H1 (cell line): ENCODE measurements around the gene AGTR2. TPM values are rescaled to one million over a fixed set of nuclear protein-coding genes. Genes with fewer than 3 reads are reported as not detected.

ENCODE experiments used
- CTCF ChIA-PET: fragments of 300-600 bp; sonication (Branson Sonifier 250); formaldehyde crosslinking; loops from one replicate; lab custom pipeline; 2021; ENCODE audit not compliant: partially characterized antibody; lab: Charles Lee
- POLR2A ChIA-PET: fragments of 300-600 bp; sonication (Branson Sonifier 250); formaldehyde crosslinking; loops from one replicate; lab custom pipeline; 2021; ENCODE audit warnings: inconsistent platforms; ENCODE audit not compliant: partially characterized antibody; lab: Charles Lee
- DNase-seq, 2 experiments: peaks; one replicate each; pipeline versions ENCODE4 v3.0.0 to v3.0.0-alpha.2; 2010 to 2022; ENCODE audit warnings: low spot score in 2 of 2, low read depth in 1 of 2, mixed read lengths in 1 of 2
- FAIRE-seq: peaks from 2 replicates; lab custom pipeline; 2011; peaks lifted over from hg19 to GRCh38; lab: Jason Lieb, UNC
- H2AFZ ChIP-seq: 2 replicates; pipeline ENCODE4 v1.8.1; 2012; ENCODE audit warnings: low read length, inconsistent platforms
- H2AK5ac ChIP-seq: 2 replicates; pipeline ENCODE4 v1.6.1; 2013; ENCODE audit warnings: low read depth, low read length
- H2BK120ac ChIP-seq: replicated peaks from 2 replicates; pipeline ENCODE3; 2013; ENCODE audit warnings: low read depth, low read length, inconsistent platforms
- H2BK12ac ChIP-seq: 2 replicates; pipeline ENCODE4 v1.6.1; 2013; ENCODE audit warnings: low read depth, low read length
- H2BK15ac ChIP-seq: 2 replicates; pipeline ENCODE4 v1.6.1; 2013; ENCODE audit warnings: low read length
- H2BK20ac ChIP-seq: 2 replicates; pipeline ENCODE4 v1.6.1; 2013; ENCODE audit warnings: low read length
- H2BK5ac ChIP-seq: 2 replicates; pipeline ENCODE4 v1.6.1; 2013; ENCODE audit warnings: low read depth, low read length
- H3K14ac ChIP-seq: 2 replicates; pipeline ENCODE4 v1.6.1; 2013; ENCODE audit warnings: inconsistent platforms; ENCODE audit not compliant: insufficient read length
- H3K18ac ChIP-seq: 2 replicates; pipeline ENCODE4 v1.6.1; 2013; ENCODE audit warnings: low read length; ENCODE audit errors: extremely low read depth
- H3K23ac ChIP-seq: 2 replicates; pipeline ENCODE4 v1.6.1; 2013; ENCODE audit warnings: inconsistent platforms; ENCODE audit not compliant: insufficient read length
- H3K23me2 ChIP-seq: 2 replicates; pipeline ENCODE4 v1.6.1; 2013; ENCODE audit warnings: low read depth, low read length
- H3K27ac ChIP-seq: 2 replicates; pipeline ENCODE4 v1.6.1; 2011; ENCODE audit warnings: low read depth, low read length, inconsistent platforms
- H3K27me3 ChIP-seq, 4 experiments: replicated peaks in 1 of 4; 1 replicate in 1 of 4; 2 replicates in 3 of 4; pipeline versions ENCODE4 v1.6.1 to v1.8.1; 2011 to 2013; ENCODE audit warnings: low read length in 3 of 4, mild to moderate bottlenecking in 3 of 4, inconsistent platforms in 2 of 4, mixed read lengths in 2 of 4, moderate library complexity in 1 of 4; ENCODE audit not compliant: control insufficient read depth in 3 of 4, insufficient read depth in 3 of 4; ENCODE audit errors: extremely low read depth in 1 of 4
- H3K36me3 ChIP-seq, 4 experiments: 2 replicates each; pipeline versions ENCODE4 v1.6.1 to v1.8.1; 2011 to 2013; ENCODE audit warnings: mild to moderate bottlenecking in 4 of 4, low read length in 3 of 4, moderate library complexity in 2 of 4, control low read depth in 1 of 4, inconsistent platforms in 1 of 4; ENCODE audit not compliant: insufficient read depth in 4 of 4, control insufficient read depth in 2 of 4
- H3K4ac ChIP-seq: replicated peaks from 2 replicates; pipeline ENCODE3; 2013; ENCODE audit warnings: low read length, low read depth, mixed read lengths, inconsistent platforms; ENCODE audit not compliant: insufficient read length
- H3K4me1 ChIP-seq, 4 experiments: replicated peaks in 1 of 4; 1 replicate in 1 of 4; 2 replicates in 3 of 4; pipeline versions ENCODE4 v1.6.1 to v1.8.1; 2011 to 2013; ENCODE audit warnings: low read length in 3 of 4, inconsistent platforms in 2 of 4, mixed read lengths in 1 of 4; ENCODE audit not compliant: insufficient read depth in 4 of 4, control insufficient read depth in 3 of 4
- H3K4me2 ChIP-seq, 2 experiments: 2 replicates each; pipeline versions ENCODE4 v1.6.1 to v1.8.1; 2011 to 2013; ENCODE audit warnings: low read depth in 2 of 2, low read length in 2 of 2, control low read depth in 1 of 2, inconsistent platforms in 1 of 2, mild to moderate bottlenecking in 1 of 2; ENCODE audit not compliant: insufficient read depth in 1 of 2
- H3K4me3 ChIP-seq, 4 experiments: fragments of 200-600, 300-600 bp in 1 of 4; sonication (generic), shearing (Covaris generic), sonication (Bioruptor Twin) in 1 of 4; 2 replicates each; pipeline versions ENCODE4 v1.5.1 to v1.8.1; 2011 to 2016; ENCODE audit warnings: low read length in 4 of 4, low read depth in 3 of 4, control low read depth in 2 of 4, inconsistent platforms in 2 of 4, mild to moderate bottlenecking in 2 of 4, mixed read lengths in 1 of 4, moderate library complexity in 1 of 4; ENCODE audit not compliant: insufficient read depth in 2 of 4; ENCODE audit errors: extremely low read depth in 1 of 4
- H3K56ac ChIP-seq: replicated peaks from 2 replicates; pipeline ENCODE3; 2013; ENCODE audit warnings: low read depth, mild to moderate bottlenecking, mixed read lengths, low read length, inconsistent platforms; ENCODE audit not compliant: insufficient read length
- H3K79me1 ChIP-seq: 2 replicates; pipeline ENCODE4 v1.6.1; 2013; ENCODE audit warnings: low read depth, low read length, control low read depth
- H3K79me2 ChIP-seq, 2 experiments: 2 replicates each; pipeline versions ENCODE4 v1.6.1 to v1.8.1; 2012 to 2013; ENCODE audit warnings: low read length in 2 of 2, mild to moderate bottlenecking in 2 of 2, inconsistent platforms in 1 of 2; ENCODE audit not compliant: insufficient read depth in 2 of 2, control insufficient read depth in 1 of 2
- H3K9ac ChIP-seq, 4 experiments: replicated peaks in 1 of 4; 1 replicate in 1 of 4; 2 replicates in 3 of 4; pipeline versions ENCODE4 v1.6.1 to v1.8.1; 2011 to 2013; ENCODE audit warnings: low read depth in 3 of 4, low read length in 3 of 4, control low read depth in 2 of 4, mild to moderate bottlenecking in 2 of 4, moderate library complexity in 2 of 4, inconsistent platforms in 1 of 4; ENCODE audit errors: extremely low read depth in 1 of 4
- H3K9me3 ChIP-seq, 2 experiments: 2 replicates each; pipeline versions ENCODE4 v1.6.1 to v1.8.1; 2012 to 2013; ENCODE audit warnings: mild to moderate bottlenecking in 2 of 2, moderate library complexity in 2 of 2, control low read depth in 1 of 2, inconsistent platforms in 1 of 2, low read depth in 1 of 2, low read length in 1 of 2, mixed read lengths in 1 of 2; ENCODE audit not compliant: insufficient read depth in 2 of 2
- H4K20me1 ChIP-seq, 2 experiments: replicated peaks in 1 of 2; 2 replicates each; pipeline versions ENCODE3 to v1.8.1; 2011 to 2013; ENCODE audit warnings: inconsistent platforms in 2 of 2, low read length in 2 of 2, mild to moderate bottlenecking in 1 of 2; ENCODE audit not compliant: insufficient read depth in 2 of 2, control insufficient read depth in 1 of 2
- H4K5ac ChIP-seq: 2 replicates; pipeline ENCODE4 v1.6.1; 2013; ENCODE audit warnings: low read length, low read depth, mixed read lengths, inconsistent platforms; ENCODE audit not compliant: insufficient read length
- H4K8ac ChIP-seq: 2 replicates; pipeline ENCODE4 v1.8.0; 2013; ENCODE audit warnings: mild to moderate bottlenecking, moderate library complexity, low read length, inconsistent platforms; ENCODE audit not compliant: insufficient read depth; ENCODE audit errors: extremely low read depth
- H4K91ac ChIP-seq: replicated peaks from 2 replicates; pipeline ENCODE3; 2013; ENCODE audit warnings: low read length, mixed read lengths, inconsistent platforms; ENCODE audit not compliant: insufficient read length
- HDAC6 ChIP-seq: IDR thresholded peaks from one replicate; pipeline ENCODE4 v1.7.1; 2012; ENCODE audit warnings: low read depth, mild to moderate bottlenecking, inconsistent platforms, low read length, moderate library complexity
- polyA plus RNA-seq, 7 experiments: library from polyadenylated mRNA; depleted of rRNA in 3 of 7; stranded (reverse) in 5 of 7; unstranded in 2 of 7; fragments of >200 nt in 5 of 7; fragments of 200-250 nt in 2 of 7; gene quantifications; 1 replicate in 5 of 7; 2 replicates in 1 of 7; 4 replicates in 1 of 7; pipeline versions ENCODE4 v1.2.1 to v1.2.3, GENCODE V29; 2011 to 2013; ENCODE audit warnings: missing spikeins in 2 of 7, mixed read lengths in 2 of 7
- total RNA-seq: library from RNA; stranded (reverse); fragmentation: NEBNext Ultra II Directional; extraction: Animal tissue kit (Norgen Biotek cat#: 25700); gene quantifications from 2 replicates; pipeline ENCODE4 v1.2.1, GENCODE V29; 2021
- TF ChIP-seq, protein P1 (sequence below): fragments of 300-600 bp; sonication (generic); IDR thresholded peaks from 2 replicates; pipeline ENCODE4 v1.7.1; 2012; ENCODE audit warnings: low read length, moderate library complexity, mild to moderate bottlenecking, inconsistent platforms; ENCODE audit not compliant: insufficient replicate concordance

The AGTR2 gene
- total and polyA plus RNA-seq, 2 of the 8 experiments (the other 6 are each of a cell fraction or from before 2014, with no cell fraction given), result not detected

- CTCF ChIA-PET, result no interaction called here
- no peaks in the 10 kb centered on the region for H4K20me1 ChIP-seq
- no peaks in the 10 kb centered on the region for H3K23me2 ChIP-seq
- H3K9ac ChIP-seq, result no peak overlapping the region
- H3K9me3 ChIP-seq, result no peaks in the 10 kb centered on the region
- H4K8ac ChIP-seq, result no peak overlapping the region
- H3K14ac ChIP-seq, result no peak overlapping the region
- no peaks in the 10 kb centered on the region for H3K4me1 ChIP-seq
- H2AFZ ChIP-seq, result no peak overlapping the region
- H3K4me2 ChIP-seq, result no peak overlapping the region
- H3K79me2 ChIP-seq, result no peaks in the 10 kb centered on the region
- no peaks in the 10 kb centered on the region for H3K27me3 ChIP-seq
- no peak overlapping the region for H2BK120ac ChIP-seq
- no peak for DNase-seq
- no peak overlapping the region for H2AK5ac ChIP-seq
- FAIRE-seq, result no peak
- H2BK5ac ChIP-seq, result no peak overlapping the region
- no peak overlapping the region for H2BK12ac ChIP-seq
- H2BK15ac ChIP-seq, result no peak overlapping the region
- H3K23ac ChIP-seq, result no peak overlapping the region
- H3K18ac ChIP-seq, result no peak overlapping the region
- H3K27ac ChIP-seq, result no peak overlapping the region
- no peak overlapping the region for H3K4me3 ChIP-seq
- no peak overlapping the region for H2BK20ac ChIP-seq
- H3K56ac ChIP-seq, result no peak overlapping the region
- H4K5ac ChIP-seq, result no peak overlapping the region
- POLR2A ChIA-PET, result no interaction called here
- H3K36me3 ChIP-seq, result no peaks in the 10 kb centered on the region
- H3K79me1 ChIP-seq, result no peaks in the 10 kb centered on the region
- no peak overlapping the region for H3K4ac ChIP-seq
- H4K91ac ChIP-seq, result no peak overlapping the region
- TF ChIP-seq HDAC6, result no peak
- TF ChIP-seq, protein P1, sequence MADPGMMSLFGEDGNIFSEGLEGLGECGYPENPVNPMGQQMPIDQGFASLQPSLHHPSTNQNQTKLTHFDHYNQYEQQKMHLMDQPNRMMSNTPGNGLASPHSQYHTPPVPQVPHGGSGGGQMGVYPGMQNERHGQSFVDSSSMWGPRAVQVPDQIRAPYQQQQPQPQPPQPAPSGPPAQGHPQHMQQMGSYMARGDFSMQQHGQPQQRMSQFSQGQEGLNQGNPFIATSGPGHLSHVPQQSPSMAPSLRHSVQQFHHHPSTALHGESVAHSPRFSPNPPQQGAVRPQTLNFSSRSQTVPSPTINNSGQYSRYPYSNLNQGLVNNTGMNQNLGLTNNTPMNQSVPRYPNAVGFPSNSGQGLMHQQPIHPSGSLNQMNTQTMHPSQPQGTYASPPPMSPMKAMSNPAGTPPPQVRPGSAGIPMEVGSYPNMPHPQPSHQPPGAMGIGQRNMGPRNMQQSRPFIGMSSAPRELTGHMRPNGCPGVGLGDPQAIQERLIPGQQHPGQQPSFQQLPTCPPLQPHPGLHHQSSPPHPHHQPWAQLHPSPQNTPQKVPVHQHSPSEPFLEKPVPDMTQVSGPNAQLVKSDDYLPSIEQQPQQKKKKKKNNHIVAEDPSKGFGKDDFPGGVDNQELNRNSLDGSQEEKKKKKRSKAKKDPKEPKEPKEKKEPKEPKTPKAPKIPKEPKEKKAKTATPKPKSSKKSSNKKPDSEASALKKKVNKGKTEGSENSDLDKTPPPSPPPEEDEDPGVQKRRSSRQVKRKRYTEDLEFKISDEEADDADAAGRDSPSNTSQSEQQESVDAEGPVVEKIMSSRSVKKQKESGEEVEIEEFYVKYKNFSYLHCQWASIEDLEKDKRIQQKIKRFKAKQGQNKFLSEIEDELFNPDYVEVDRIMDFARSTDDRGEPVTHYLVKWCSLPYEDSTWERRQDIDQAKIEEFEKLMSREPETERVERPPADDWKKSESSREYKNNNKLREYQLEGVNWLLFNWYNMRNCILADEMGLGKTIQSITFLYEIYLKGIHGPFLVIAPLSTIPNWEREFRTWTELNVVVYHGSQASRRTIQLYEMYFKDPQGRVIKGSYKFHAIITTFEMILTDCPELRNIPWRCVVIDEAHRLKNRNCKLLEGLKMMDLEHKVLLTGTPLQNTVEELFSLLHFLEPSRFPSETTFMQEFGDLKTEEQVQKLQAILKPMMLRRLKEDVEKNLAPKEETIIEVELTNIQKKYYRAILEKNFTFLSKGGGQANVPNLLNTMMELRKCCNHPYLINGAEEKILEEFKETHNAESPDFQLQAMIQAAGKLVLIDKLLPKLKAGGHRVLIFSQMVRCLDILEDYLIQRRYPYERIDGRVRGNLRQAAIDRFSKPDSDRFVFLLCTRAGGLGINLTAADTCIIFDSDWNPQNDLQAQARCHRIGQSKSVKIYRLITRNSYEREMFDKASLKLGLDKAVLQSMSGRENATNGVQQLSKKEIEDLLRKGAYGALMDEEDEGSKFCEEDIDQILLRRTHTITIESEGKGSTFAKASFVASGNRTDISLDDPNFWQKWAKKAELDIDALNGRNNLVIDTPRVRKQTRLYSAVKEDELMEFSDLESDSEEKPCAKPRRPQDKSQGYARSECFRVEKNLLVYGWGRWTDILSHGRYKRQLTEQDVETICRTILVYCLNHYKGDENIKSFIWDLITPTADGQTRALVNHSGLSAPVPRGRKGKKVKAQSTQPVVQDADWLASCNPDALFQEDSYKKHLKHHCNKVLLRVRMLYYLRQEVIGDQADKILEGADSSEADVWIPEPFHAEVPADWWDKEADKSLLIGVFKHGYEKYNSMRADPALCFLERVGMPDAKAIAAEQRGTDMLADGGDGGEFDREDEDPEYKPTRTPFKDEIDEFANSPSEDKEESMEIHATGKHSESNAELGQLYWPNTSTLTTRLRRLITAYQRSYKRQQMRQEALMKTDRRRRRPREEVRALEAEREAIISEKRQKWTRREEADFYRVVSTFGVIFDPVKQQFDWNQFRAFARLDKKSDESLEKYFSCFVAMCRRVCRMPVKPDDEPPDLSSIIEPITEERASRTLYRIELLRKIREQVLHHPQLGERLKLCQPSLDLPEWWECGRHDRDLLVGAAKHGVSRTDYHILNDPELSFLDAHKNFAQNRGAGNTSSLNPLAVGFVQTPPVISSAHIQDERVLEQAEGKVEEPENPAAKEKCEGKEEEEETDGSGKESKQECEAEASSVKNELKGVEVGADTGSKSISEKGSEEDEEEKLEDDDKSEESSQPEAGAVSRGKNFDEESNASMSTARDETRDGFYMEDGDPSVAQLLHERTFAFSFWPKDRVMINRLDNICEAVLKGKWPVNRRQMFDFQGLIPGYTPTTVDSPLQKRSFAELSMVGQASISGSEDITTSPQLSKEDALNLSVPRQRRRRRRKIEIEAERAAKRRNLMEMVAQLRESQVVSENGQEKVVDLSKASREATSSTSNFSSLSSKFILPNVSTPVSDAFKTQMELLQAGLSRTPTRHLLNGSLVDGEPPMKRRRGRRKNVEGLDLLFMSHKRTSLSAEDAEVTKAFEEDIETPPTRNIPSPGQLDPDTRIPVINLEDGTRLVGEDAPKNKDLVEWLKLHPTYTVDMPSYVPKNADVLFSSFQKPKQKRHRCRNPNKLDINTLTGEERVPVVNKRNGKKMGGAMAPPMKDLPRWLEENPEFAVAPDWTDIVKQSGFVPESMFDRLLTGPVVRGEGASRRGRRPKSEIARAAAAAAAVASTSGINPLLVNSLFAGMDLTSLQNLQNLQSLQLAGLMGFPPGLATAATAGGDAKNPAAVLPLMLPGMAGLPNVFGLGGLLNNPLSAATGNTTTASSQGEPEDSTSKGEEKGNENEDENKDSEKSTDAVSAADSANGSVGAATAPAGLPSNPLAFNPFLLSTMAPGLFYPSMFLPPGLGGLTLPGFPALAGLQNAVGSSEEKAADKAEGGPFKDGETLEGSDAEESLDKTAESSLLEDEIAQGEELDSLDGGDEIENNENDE, result no peak
Measured at GRCh38 chrX:116213262-116213661, 42.7 kb downstream of the AGTR2 start.
